Mesodermal cell (in vitro differentiated cells): ENCODE measurements around the gene FAM89B.
"Not testable (repeated sequence)": the region's sequence is repeated elsewhere in the genome, so short reads cannot be mapped to it uniquely, and the experiment has no call there.

Source experiments
- H3K27ac ChIP-seq: 2 replicates; pipeline ENCODE4 v1.7.0; 2013; ENCODE audit warnings: mild to moderate bottlenecking, low read depth, low read length, moderate library complexity; ENCODE audit not compliant: severe bottlenecking
- H3K36me3 ChIP-seq: 2 replicates; pipeline ENCODE4 v1.7.1; 2013; ENCODE audit warnings: mild to moderate bottlenecking, low read length, moderate library complexity; ENCODE audit not compliant: control insufficient read depth, insufficient read depth
- H3K4me1 ChIP-seq: one replicate; pipeline ENCODE4 v1.7.1; 2013; ENCODE audit warnings: mild to moderate bottlenecking, low read length; ENCODE audit not compliant: insufficient read depth, control insufficient read depth, poor library complexity, severe bottlenecking
- H3K4me3 ChIP-seq: 2 replicates; pipeline ENCODE4 v1.7.0; 2013; ENCODE audit warnings: low read length, control low read depth, mild to moderate bottlenecking; ENCODE audit not compliant: insufficient read depth, poor library complexity, severe bottlenecking; ENCODE audit errors: extremely low read depth
- H3K9me3 ChIP-seq: 2 replicates; pipeline ENCODE4 v1.7.1; 2013; ENCODE audit warnings: mild to moderate bottlenecking, low read length, moderate library complexity; ENCODE audit not compliant: control insufficient read depth
- WGBS, 2 experiments: methylation state at CpG; one replicate each; pipeline ENCODE4 v1.1.5; 2013; ENCODE audit warnings: missing lambda C conversion rate in 2 of 2; ENCODE audit not compliant: insufficient coverage in 2 of 2; 5-methylcytosine and 5-hydroxymethylcytosine counted together

The FAM89B gene

GRCh38 chr11:65559535-65559934, 12.8 kb upstream of the FAM89B start:
- Histone ChIP-seq H3K4me1 (peaks cover 51% of the 10 kb centered on the region), H3K27ac (peak overlapping the region; percentile 50), H3K4me3 (no peak overlapping the region), H3K36me3 (no peaks in the 10 kb centered on the region), H3K9me3 (no peaks in the 10 kb centered on the region)
- 71 to 89% methylated on average over 3 to 4 of the region's 5 CpGs for WGBS, 2 experiments

GRCh38 chr11:65559951-65560537, 12.3 kb upstream of the FAM89B start:
- Histone ChIP-seq H3K4me3 (no peak overlapping the region), H3K27ac (peak overlapping the region; percentile 50), H3K36me3 (no peaks in the 10 kb centered on the region), H3K9me3 (no peaks in the 10 kb centered on the region), H3K4me1 (peaks cover 48% of the 10 kb centered on the region)
- WGBS, 2 experiments = 39 to 57% methylated on average over 4 to 5 of the region's 5 CpGs

- no peak overlapping the region for H3K4me3 ChIP-seq
- H3K4me1 ChIP-seq = peaks cover 40% of the 10 kb centered on the region
- H3K36me3 ChIP-seq = no peaks in the 10 kb centered on the region
- peak overlapping the region; percentile 73 for H3K27ac ChIP-seq
- no peaks in the 10 kb centered on the region for H3K9me3 ChIP-seq
- 9 to 17% methylated on average over 8 to 12 of the region's 15 CpGs for WGBS, 2 experiments
These were observed 11.6 kb upstream of the FAM89B start for GRCh38 chr11:65560555-65561418.

- WGBS, 2 experiments = 95 to 96% methylated on average over 6 to 7 of the region's 7 CpGs
- H3K9me3 ChIP-seq = no peaks in the 10 kb centered on the region
- H3K4me1 ChIP-seq = peaks cover 37% of the 10 kb centered on the region
- no peaks in the 10 kb centered on the region for H3K36me3 ChIP-seq
- H3K27ac ChIP-seq = no peak overlapping the region
- no peak overlapping the region for H3K4me3 ChIP-seq
These were observed 10.3 kb upstream of the FAM89B start for GRCh38 chr11:65562020-65562419.

GRCh38 chr11:65562788-65563187, 9.6 kb upstream of the FAM89B start:
- Histone ChIP-seq H3K27ac (no peak overlapping the region), H3K9me3 (no peaks in the 10 kb centered on the region), H3K4me3 (no peak overlapping the region), H3K36me3 (no peaks in the 10 kb centered on the region), H3K4me1 (peaks cover 31% of the 10 kb centered on the region)
- WGBS, 2 experiments = 93 to 100% methylated on average over 2 to 6 of the region's 9 CpGs

GRCh38 chr11:65563601-65564000, 8.7 kb upstream of the FAM89B start:
- H3K27ac ChIP-seq = peak overlapping the region; percentile 32
- WGBS, 2 experiments = 96 to 100% methylated on average over 4 of the region's 4 CpGs
- H3K4me3 ChIP-seq = no peak overlapping the region
- H3K36me3 ChIP-seq = no peaks in the 10 kb centered on the region
- no peaks in the 10 kb centered on the region for H3K9me3 ChIP-seq
- H3K4me1 ChIP-seq = peaks cover 30% of the 10 kb centered on the region

- H3K4me3 ChIP-seq, H3K27ac ChIP-seq, H3K36me3 ChIP-seq, H3K9me3 ChIP-seq: not testable (repeated sequence)
- 90 to 98% methylated on average over 6 to 9 of the region's 12 CpGs for WGBS, 2 experiments
- H3K4me1 ChIP-seq = peaks cover 21% of the 10 kb centered on the region
These were observed 7.3 kb upstream of the FAM89B start for GRCh38 chr11:65564879-65565559.

- peaks cover 13% of the 10 kb centered on the region for H3K4me1 ChIP-seq
- no peak overlapping the region for H3K27ac ChIP-seq
- H3K36me3 ChIP-seq = no peaks in the 10 kb centered on the region
- 82% methylated on average over 4 to 5 of the region's 7 CpGs for WGBS, 2 experiments
- H3K9me3 ChIP-seq = no peaks in the 10 kb centered on the region
- no peak overlapping the region for H3K4me3 ChIP-seq
These were observed 6.5 kb upstream of the FAM89B start for GRCh38 chr11:65565624-65566453.

- WGBS, 2 experiments = 15 to 20% methylated on average over 26 of the region's 28 CpGs
- Histone ChIP-seq H3K4me1 (peaks cover 27% of the 10 kb centered on the region), H3K27ac (peak overlapping the region; percentile 87), H3K9me3 (no peaks in the 10 kb centered on the region), H3K4me3 (peak overlapping the region; percentile 96), H3K36me3 (peaks cover 12% of the 10 kb centered on the region)
These were observed 3.0 kb upstream of the FAM89B start for GRCh38 chr11:65569164-65569972.
